Skeletal muscle tissue (tissue), 4 donors: ENCODE results near the gene ACE. TPM values are rescaled to one million over a fixed set of nuclear protein-coding genes. Genes with fewer than 3 reads are reported as not detected.

Experiments
- H3K27ac ChIP-seq: one replicate; pipeline ENCODE4 v1.7.0; 2013; ENCODE audit warnings: mild to moderate bottlenecking, low read depth, low read length, inconsistent platforms
- H3K27me3 ChIP-seq, 3 donors: one replicate each; pipeline ENCODE4 v1.7.0; 2013; ENCODE audit warnings: low read length in 3 of 3; ENCODE audit not compliant: control insufficient read depth in 3 of 3, insufficient read depth in 3 of 3
- H3K36me3 ChIP-seq, 3 donors: one replicate each; pipeline ENCODE4 v1.7.0; 2013; ENCODE audit warnings: low read length in 3 of 3; ENCODE audit not compliant: control insufficient read depth in 3 of 3, insufficient read depth in 3 of 3
- H3K4me1 ChIP-seq, 3 donors: one replicate each; pipeline ENCODE4 v1.7.0; 2013; ENCODE audit warnings: low read length in 3 of 3, mild to moderate bottlenecking in 3 of 3; ENCODE audit not compliant: control insufficient read depth in 3 of 3, insufficient read depth in 3 of 3
- H3K4me3 ChIP-seq, 3 donors: one replicate each; pipeline ENCODE4 v1.7.0; 2013; ENCODE audit warnings: low read length in 3 of 3
- H3K9ac ChIP-seq, 3 donors: one replicate each; pipeline ENCODE4 v1.7.0; 2013; ENCODE audit warnings: low read length in 3 of 3, mild to moderate bottlenecking in 3 of 3, moderate library complexity in 2 of 3, low read depth in 1 of 3
- H3K9me3 ChIP-seq, 3 donors: one replicate each; pipeline ENCODE4 v1.7.0; 2013; ENCODE audit warnings: low read length in 3 of 3; ENCODE audit not compliant: control insufficient read depth in 3 of 3
- total RNA-seq: library from RNA; depleted of rRNA; stranded (reverse); fragments of >200 nt; gene quantifications from one replicate; pipeline ENCODE4 v1.2.3, GENCODE V29; 2014
- donor health status: Osteomylitis.

The ACE gene
- total RNA-seq, 1 donor from 2014 or later: 7.8 TPM

DNA sequence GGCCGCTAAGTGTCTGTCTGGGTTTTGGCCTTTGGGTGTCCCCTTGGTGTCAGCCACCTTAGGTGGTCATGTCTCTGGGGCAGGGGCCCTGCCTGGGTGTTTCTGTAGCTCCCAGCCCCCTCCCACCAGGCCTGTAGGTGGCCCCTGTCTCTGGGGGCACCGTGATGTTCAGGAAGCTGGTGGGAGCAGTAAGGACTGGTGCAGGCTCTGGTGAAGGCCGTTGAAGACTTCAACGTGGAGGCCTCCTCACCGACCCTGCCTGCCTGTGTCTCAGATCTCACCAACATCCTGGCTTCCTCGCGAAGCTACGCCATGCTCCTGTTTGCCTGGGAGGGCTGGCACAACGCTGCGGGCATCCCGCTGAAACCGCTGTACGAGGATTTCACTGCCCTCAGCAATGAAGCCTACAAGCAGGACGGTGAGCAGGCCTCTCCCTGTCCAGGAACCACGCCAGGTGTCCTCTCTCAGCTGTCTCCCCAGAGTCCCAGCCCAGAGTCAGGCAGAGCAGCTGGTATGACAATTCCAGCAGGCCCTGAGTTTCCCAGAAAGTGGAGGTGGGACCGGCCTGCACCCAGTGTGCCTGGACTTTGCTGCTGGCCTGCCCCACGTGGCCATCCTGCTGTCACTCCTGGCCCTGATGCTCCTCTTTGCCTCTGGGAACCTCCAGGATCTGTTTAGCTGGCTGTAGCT lies 2.8 kb downstream of the ACE start:
- H3K4me1 ChIP-seq: peaks cover 14 to 31% (median 25%) of the 10 kb centered on the region in 3 donors

DNA sequence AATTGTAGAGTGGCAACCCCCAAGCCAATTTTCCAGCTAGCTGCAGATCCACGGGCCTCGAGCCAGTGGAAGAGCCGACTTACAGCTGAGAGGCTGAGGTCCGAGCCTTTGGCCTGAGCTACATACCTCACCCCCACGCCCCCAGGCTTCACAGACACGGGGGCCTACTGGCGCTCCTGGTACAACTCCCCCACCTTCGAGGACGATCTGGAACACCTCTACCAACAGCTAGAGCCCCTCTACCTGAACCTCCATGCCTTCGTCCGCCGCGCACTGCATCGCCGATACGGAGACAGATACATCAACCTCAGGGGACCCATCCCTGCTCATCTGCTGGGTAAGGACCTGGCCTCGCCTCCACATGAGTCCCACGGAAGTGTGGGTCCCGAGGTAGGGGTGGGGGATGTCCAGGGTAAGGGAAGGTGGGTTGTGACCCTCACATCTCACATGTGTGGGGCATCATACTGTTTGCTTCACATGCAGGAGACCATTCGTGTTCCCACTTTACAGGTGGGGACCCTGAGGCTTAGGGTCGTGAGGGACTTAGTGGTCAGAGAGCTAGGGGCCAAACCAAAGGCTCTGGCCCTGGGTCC lies 3.4 kb downstream of the ACE start:
- Histone ChIP-seq H3K9ac (no peak overlapping the region), H3K4me3 (no peak overlapping the region), H3K36me3 (peaks cover 0 to 4% (median 2%) of the 10 kb centered on the region in 3 donors), H3K9me3 (no peaks in the 10 kb centered on the region), H3K27ac (no peak overlapping the region), H3K27me3 (peaks cover 20 to 34% (median 26%) of the 10 kb centered on the region in 3 donors), H3K4me1 (peaks cover 14 to 29% (median 25%) of the 10 kb centered on the region in 3 donors)

More for the DNA sequence above, 2.8 kb downstream of the ACE start:
- Histone ChIP-seq H3K36me3 (peaks cover 0 to 4% (median 2%) of the 10 kb centered on the region in 3 donors), H3K9ac (no peak overlapping the region), H3K9me3 (no peaks in the 10 kb centered on the region), H3K4me3 (no peak overlapping the region), H3K27ac (no peak overlapping the region), H3K27me3 (peaks cover 20 to 39% (median 26%) of the 10 kb centered on the region in 3 donors)

DNA sequence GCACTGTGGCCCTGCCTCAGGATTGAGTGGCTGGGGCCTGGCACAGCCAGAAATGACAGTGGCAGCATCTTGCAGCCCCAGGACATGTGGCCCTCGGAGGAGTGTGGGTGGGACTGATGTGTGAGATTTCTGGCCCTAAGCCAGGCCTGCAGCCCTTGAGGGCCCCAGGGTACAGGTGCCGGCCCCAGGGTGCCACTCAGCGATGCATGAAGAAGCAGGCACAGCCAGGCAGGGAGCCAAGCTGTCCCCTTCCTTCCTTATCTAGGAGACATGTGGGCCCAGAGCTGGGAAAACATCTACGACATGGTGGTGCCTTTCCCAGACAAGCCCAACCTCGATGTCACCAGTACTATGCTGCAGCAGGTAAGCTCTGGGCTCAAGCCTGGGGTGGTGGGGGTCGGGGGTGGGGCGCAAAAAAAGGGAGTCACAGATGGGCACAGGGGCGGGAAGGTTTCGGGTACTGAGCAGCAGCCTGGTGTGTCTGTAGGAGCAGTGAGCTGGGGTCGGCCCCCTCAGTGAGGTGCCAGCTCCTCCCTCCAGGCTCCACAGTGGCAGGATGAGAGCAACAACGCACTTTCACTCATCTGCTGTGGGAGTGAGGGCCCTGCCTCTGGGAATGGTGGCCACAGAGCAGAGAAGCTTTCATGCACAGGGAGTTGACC lies 4.1 kb downstream of the ACE start:
- no peak overlapping the region for H3K9ac ChIP-seq
- peaks cover 0 to 4% (median 2%) of the 10 kb centered on the region in 3 donors for H3K36me3 ChIP-seq
- H3K4me3 ChIP-seq: no peak overlapping the region
- H3K4me1 ChIP-seq: peaks cover 14 to 22% (median 20%) of the 10 kb centered on the region in 3 donors
- peaks cover 20 to 27% (median 26%) of the 10 kb centered on the region in 3 donors for H3K27me3 ChIP-seq
- H3K27ac ChIP-seq: no peak overlapping the region
- no peaks in the 10 kb centered on the region for H3K9me3 ChIP-seq

DNA sequence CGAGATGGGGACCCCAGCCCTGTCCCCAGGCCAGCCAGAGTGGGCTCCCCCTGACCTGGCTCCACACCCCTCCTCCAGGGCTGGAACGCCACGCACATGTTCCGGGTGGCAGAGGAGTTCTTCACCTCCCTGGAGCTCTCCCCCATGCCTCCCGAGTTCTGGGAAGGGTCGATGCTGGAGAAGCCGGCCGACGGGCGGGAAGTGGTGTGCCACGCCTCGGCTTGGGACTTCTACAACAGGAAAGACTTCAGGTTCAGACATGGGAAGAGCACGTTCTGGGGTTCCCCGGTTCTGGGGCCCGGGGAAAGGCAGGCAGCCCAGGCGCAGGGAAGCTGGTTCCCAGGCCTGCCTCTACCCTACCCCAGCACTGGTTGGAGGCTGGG lies 4.6 kb downstream of the ACE start:
- Histone ChIP-seq H3K36me3 (peaks cover 0 to 4% (median 2%) of the 10 kb centered on the region in 3 donors), H3K27ac (no peak overlapping the region), H3K4me1 (peaks cover 14 to 21% (median 17%) of the 10 kb centered on the region in 3 donors), H3K9ac (no peak overlapping the region), H3K9me3 (no peaks in the 10 kb centered on the region), H3K4me3 (no peak overlapping the region), H3K27me3 (peaks cover 20 to 26% (median 25%) of the 10 kb centered on the region in 3 donors)

DNA sequence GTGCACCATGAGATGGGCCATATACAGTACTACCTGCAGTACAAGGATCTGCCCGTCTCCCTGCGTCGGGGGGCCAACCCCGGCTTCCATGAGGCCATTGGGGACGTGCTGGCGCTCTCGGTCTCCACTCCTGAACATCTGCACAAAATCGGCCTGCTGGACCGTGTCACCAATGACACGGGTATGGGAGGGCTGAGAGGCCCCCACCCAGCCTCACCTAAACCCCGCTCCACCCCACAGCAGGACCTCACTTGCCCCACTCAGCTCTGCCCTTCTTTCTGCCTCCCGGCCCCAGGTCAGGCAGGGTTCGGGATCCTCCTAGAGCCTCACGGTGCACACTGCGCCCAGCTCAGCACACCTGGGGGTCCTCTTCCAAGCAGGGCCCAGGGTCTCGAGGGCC lies 5.6 kb downstream of the ACE start:
- H3K9ac ChIP-seq: no peak overlapping the region
- no peak overlapping the region for H3K4me3 ChIP-seq
- peaks cover 0 to 4% (median 2%) of the 10 kb centered on the region in 3 donors for H3K36me3 ChIP-seq
- no peak overlapping the region for H3K27ac ChIP-seq
- peaks cover 19 to 24% (median 23%) of the 10 kb centered on the region in 3 donors for H3K27me3 ChIP-seq
- H3K4me1 ChIP-seq: peaks cover 12 to 20% (median 15%) of the 10 kb centered on the region in 3 donors
- no peaks in the 10 kb centered on the region for H3K9me3 ChIP-seq

DNA sequence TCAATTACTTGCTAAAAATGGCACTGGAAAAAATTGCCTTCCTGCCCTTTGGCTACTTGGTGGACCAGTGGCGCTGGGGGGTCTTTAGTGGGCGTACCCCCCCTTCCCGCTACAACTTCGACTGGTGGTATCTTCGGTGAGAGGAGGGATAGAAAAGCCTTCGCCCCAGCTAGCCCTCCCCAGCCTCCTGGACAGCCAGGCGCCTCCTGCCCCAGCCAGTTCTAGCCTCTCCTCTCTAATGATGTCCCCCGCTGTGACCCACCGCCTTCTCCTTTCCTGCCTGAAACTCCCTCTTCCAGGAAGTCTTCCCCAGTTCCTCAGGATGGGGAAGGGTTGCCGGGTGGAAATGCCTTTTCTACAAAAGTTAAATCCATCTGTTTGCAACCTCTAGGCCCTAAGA lies 6.2 kb downstream of the ACE start:
- Histone ChIP-seq H3K4me3 (no peak overlapping the region), H3K9me3 (no peaks in the 10 kb centered on the region), H3K9ac (no peak overlapping the region), H3K4me1 (peaks cover 9 to 15% (median 10%) of the 10 kb centered on the region in 3 donors), H3K27me3 (peaks cover 13 to 19% (median 18%) of the 10 kb centered on the region in 3 donors), H3K27ac (no peak overlapping the region), H3K36me3 (peaks cover 0 to 4% (median 2%) of the 10 kb centered on the region in 3 donors)

DNA sequence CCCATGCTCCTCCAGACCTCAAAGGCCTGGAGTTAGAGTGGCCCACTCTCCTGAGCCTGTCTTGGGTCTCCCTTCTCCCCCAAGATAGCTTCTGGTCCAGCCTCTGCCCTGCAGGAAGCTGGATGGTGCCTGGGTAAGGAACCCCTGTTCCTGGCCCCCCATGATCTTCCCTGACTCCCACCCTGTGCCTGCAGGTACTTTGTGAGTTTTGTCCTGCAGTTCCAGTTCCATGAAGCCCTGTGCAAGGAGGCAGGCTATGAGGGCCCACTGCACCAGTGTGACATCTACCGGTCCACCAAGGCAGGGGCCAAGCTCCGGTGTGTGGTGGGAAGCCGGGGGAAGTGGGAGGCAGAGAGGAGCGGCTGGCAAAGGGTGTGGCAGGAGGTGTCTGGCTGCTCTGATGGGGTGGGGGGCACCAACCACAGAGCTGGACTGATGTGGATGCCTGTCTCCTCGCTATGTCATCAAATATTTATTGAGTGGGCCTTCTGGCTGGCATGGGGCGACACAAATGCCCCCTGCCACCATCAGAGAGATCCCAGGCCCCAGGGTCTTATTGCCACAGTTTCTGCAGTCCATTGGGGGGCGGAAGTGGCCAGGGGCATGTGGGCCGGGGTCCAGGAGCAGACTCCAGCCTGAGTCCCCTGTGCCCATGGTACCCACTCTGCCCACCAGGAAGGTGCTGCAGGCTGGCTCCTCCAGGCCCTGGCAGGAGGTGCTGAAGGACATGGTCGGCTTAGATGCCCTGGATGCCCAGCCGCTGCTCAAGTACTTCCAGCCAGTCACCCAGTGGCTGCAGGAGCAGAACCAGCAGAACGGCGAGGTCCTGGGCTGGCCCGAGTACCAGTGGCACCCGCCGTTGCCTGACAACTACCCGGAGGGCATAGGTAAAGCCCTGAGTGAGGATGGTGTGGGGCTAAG lies 7.1 kb downstream of the ACE start:
- H3K27ac ChIP-seq: no peak overlapping the region
- H3K4me1 ChIP-seq: peaks cover 3 to 8% (median 3%) of the 10 kb centered on the region in 3 donors
- peaks cover 7 to 10% (median 9%) of the 10 kb centered on the region in 3 donors for H3K27me3 ChIP-seq
- H3K9me3 ChIP-seq: no peaks in the 10 kb centered on the region
- peaks cover 0 to 5% (median 4%) of the 10 kb centered on the region in 3 donors for H3K36me3 ChIP-seq
- H3K9ac ChIP-seq: no peak overlapping the region
- H3K4me3 ChIP-seq: no peak overlapping the region

DNA sequence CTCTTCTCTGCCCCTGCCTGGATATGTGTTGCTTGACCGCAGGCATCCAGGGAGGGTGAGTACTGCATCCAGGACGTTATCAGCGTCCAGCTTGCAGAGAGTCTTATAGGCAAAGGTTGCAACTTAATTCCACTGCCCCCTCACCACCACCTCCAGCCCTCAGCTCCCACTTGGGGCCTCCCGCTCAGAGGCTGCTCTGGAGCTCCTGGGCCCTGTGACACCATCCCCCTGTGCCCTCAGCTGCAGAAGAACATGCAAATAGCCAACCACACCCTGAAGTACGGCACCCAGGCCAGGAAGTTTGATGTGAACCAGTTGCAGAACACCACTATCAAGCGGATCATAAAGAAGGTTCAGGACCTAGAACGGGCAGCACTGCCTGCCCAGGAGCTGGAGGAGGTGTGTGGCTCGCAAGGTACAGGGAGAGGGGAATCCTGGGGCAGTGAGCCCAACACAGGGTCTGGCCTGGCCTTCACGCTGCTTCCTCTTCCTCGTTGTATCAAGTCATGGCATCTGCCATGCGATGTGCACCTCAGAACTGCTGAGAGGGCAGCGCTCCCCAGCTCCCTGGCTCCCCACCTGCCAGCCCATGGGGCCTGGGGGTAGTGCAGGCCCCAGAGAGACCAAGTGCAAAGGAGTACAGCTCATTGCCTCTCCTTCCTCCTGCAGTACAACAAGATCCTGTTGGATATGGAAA lies 9.6 kb downstream of the ACE start:
- peaks cover 0 to 9% (median 6%) of the 10 kb centered on the region in 3 donors for H3K27me3 ChIP-seq
- H3K9ac ChIP-seq: no peak overlapping the region
- no peaks in the 10 kb centered on the region for H3K9me3 ChIP-seq
- H3K27ac ChIP-seq: no peak overlapping the region
- H3K4me3 ChIP-seq: no peak overlapping the region
- H3K36me3 ChIP-seq: peaks cover 0 to 14% (median 7%) of the 10 kb centered on the region in 3 donors
- H3K4me1 ChIP-seq: peaks cover 0 to 2% (median 0%) of the 10 kb centered on the region in 3 donors

DNA sequence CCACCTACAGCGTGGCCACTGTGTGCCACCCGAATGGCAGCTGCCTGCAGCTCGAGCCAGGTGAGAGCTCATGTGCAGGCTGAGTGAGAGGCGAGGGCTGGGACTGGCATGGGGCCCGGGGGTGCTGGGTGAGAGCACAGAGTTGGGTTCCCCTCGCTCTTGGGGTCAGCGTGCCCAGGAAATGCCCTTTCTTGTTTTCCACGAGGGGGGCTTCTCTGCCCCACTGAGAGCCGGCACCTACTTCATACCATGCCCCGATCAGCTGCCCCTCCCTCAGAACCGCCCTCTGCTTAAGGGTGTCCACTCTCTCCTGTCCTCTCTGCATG lies 10.1 kb downstream of the ACE start:
- H3K27me3 ChIP-seq: peaks cover 0 to 11% (median 6%) of the 10 kb centered on the region in 3 donors
- peaks cover 0 to 2% (median 0%) of the 10 kb centered on the region in 3 donors for H3K4me1 ChIP-seq
- peaks cover 0 to 18% (median 7%) of the 10 kb centered on the region in 3 donors for H3K36me3 ChIP-seq
- no peak overlapping the region for H3K9ac ChIP-seq
- no peak overlapping the region for H3K27ac ChIP-seq
- H3K9me3 ChIP-seq: no peaks in the 10 kb centered on the region
- H3K4me3 ChIP-seq: no peak overlapping the region
